ENCODE data around the gene ZNF784. TPM values are rescaled to one million over a fixed set of nuclear protein-coding genes. Genes with fewer than 3 reads are reported as not detected.

Gene ZNF784
- total and polyA plus RNA-seq, 10 of the 15 experiments (the other 5 are each of a cell fraction or from before 2014, with no cell fraction given): 0.10 to 5.2 (median 1.8) TPM

GRCh38 chr19:55602104-55603001, 22.0 kb downstream of the ZNF784 start:
- Histone ChIP-seq H3K4me2 (ENCODE audit: control insufficient read depth, insufficient read depth) (no peak overlapping the region), H2AFZ (ENCODE audit: control insufficient read depth, low read depth, low read length) (no peak overlapping the region), H3K9ac (ENCODE audit: control insufficient read depth, insufficient read depth, low read length) (no peak overlapping the region), H3K9me3 (replicated peaks; ENCODE audit: control insufficient read depth, insufficient read depth, low read length) (no peaks in the 10 kb centered on the region), H3K79me2 (ENCODE audit: control insufficient read depth, insufficient read depth, low read length) (peaks cover 24% of the 10 kb centered on the region), H3K27me3 (replicated peaks in 1 of 2; ENCODE audit: control insufficient read depth in 2 of 2, insufficient read depth in 2 of 2, low read length in 1 of 2) (no peaks in the 10 kb centered on the region), H3K4me1 (ENCODE audit: control insufficient read depth, insufficient read depth, low read length) (peaks cover 10% of the 10 kb centered on the region; the same call in 1 of the 2 replicates), H3K36me3 (ENCODE audit: control insufficient read depth in 2 of 2, insufficient read depth in 2 of 2, low read length in 1 of 2) (no peaks in the 10 kb centered on the region), H4K20me1 (ENCODE audit: control insufficient read depth, insufficient read depth) (no peaks in the 10 kb centered on the region), H3K27ac (ENCODE audit: control insufficient read depth, insufficient read depth) (no peak overlapping the region), H3K4me3 (no peak overlapping the region)
- in situ Hi-C loops (cut with MboI) (no loop called here), intact Hi-C loops (cut with micrococcal nuclease; ENCODE audit: unreplicated experiment) (loop anchor here (5.0 kb wide), 1 partner anchor 40 kb away; the partner anchor contains the start of genes ZNF580 and ZNF581)
- no peak for FAIRE-seq
- no TSS peak for BruUV-seq (replicated peaks)
- WGBS (ENCODE audit: insufficient coverage, insufficient replicate concordance, low lambda C conversion rate, missing lambda C conversion rate): 98% methylated on average over 56 of the region's 60 CpGs
- POLR2A ChIA-PET: no interaction called here
- RAD21 ChIA-PET (ENCODE audit: unreplicated experiment): no interaction called here
- SMC1A ChIA-PET (ENCODE audit: uncharacterized antibody, unreplicated experiment): no interaction called here
- DNase-seq (ENCODE audit: low read depth, low spot score): no peak
- CTCF ChIA-PET: interaction anchor here (1.8 kb wide), 1 partner anchor 29 kb away, joined by 6 read pairs; no protein-coding TSS in a partner anchor
- TF ChIP-seq NFIC (IDR thresholded peaks at IDR 0.05; ENCODE audit: low read depth, low read length): no peak
- TF ChIP-seq ELK1 (IDR thresholded peaks at IDR 0.05; ENCODE audit: low read depth, low read length): no peak
- ATAC-seq: no peak

DNA sequence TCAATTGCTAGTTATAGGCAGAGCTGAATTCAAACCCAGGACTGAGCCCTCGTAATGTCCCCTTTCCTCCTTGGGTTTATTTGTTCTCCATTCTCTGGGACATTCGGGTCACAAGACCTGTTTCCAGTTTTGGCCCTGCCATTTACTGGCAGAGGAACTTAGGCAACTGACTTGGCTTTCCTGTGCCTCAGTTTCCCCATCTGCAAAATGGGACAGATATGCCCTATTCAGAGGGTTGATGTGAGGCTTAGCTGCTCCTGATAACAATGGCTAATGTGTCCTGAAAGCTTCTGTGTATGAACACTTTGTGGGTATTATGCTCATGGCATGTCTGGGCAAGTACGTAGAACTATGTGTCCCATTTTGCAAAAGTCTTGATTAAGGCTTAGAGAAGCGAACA, 23.3 kb downstream of the ZNF784 start:
- WGBS (ENCODE audit: insufficient coverage, insufficient replicate concordance, low lambda C conversion rate, missing lambda C conversion rate): 80% methylated on average over 4 of the region's 4 CpGs
- Histone ChIP-seq H3K4me2 (ENCODE audit: control insufficient read depth, insufficient read depth) (peak overlapping the region; percentile 96), H3K27me3 (replicated peaks in 1 of 2; ENCODE audit: control insufficient read depth in 2 of 2, insufficient read depth in 2 of 2, low read length in 1 of 2) (no peaks in the 10 kb centered on the region), H3K9ac (ENCODE audit: control insufficient read depth, insufficient read depth, low read length) (peak overlapping the region; percentile 95), H4K20me1 (ENCODE audit: control insufficient read depth, insufficient read depth) (no peaks in the 10 kb centered on the region), H3K9me3 (replicated peaks; ENCODE audit: control insufficient read depth, insufficient read depth, low read length) (no peaks in the 10 kb centered on the region; the same call in 2 of the 3 replicates), H3K27ac (ENCODE audit: control insufficient read depth, insufficient read depth) (peak overlapping the region; percentile 99), H2AFZ (ENCODE audit: control insufficient read depth, low read depth, low read length) (no peak overlapping the region), H3K36me3 (ENCODE audit: control insufficient read depth in 2 of 2, insufficient read depth in 2 of 2, low read length in 1 of 2) (no peaks in the 10 kb centered on the region), H3K4me1 (ENCODE audit: control insufficient read depth, insufficient read depth, low read length) (peaks cover 10% of the 10 kb centered on the region; the same call in 1 of the 2 replicates), H3K79me2 (ENCODE audit: control insufficient read depth, insufficient read depth, low read length) (peaks cover 13% of the 10 kb centered on the region), H3K4me3 (peak overlapping the region; percentile 88)
- in situ Hi-C loops (cut with MboI): no loop called here
- ChIA-PET POLR2A (interaction anchor here (0.7 to 1.4 kb wide), 3 partner anchors 32 to 71 kb away, joined by 4 to 8 read pairs (median 7); no protein-coding TSS in a partner anchor), SMC1A (ENCODE audit: uncharacterized antibody, unreplicated experiment) (interaction anchor here (0.6 kb wide), 1 partner anchor 142 kb away, joined by 3 read pairs; no protein-coding TSS in a partner anchor), CTCF (interaction anchor here (1.0 to 2.3 kb wide), 3 partner anchors 30 to 53 kb away, joined by 3 to 11 read pairs (median 6); partner anchors contain the start of gene U2AF2), RAD21 (ENCODE audit: unreplicated experiment) (interaction anchor here (1.4 kb wide), 1 partner anchor 10 kb away, joined by 4 read pairs; no protein-coding TSS in a partner anchor)
- no peak for DNase-seq (ENCODE audit: low read depth, low spot score)
- intact Hi-C loops (cut with micrococcal nuclease; ENCODE audit: unreplicated experiment): loop anchor here (5.0 kb wide), 1 partner anchor 41 kb away; the partner anchor contains the start of genes ZNF580 and ZNF581
- no peak for FAIRE-seq
- TSS peak; percentile 74 for BruUV-seq (replicated peaks)
- no peak for TF ChIP-seq MEF2B (IDR thresholded peaks at IDR 0.05; ENCODE audit: partially characterized antibody, poor library complexity, severe bottlenecking)
- no peak for TF ChIP-seq NFIC (IDR thresholded peaks at IDR 0.05; ENCODE audit: low read depth, low read length)
- ATAC-seq: no peak
